Ishikawa (cell line): ENCODE data around the gene OTULINL.

Source experiments
- CEBPB ChIP-seq: IDR thresholded peaks from 2 replicates; pipeline ENCODE4 v1.6.1; 2012
- CREB1 ChIP-seq: IDR thresholded peaks from 2 replicates; pipeline ENCODE4 v1.6.1; 2012; ENCODE audit warnings: low read depth
- EGR1 ChIP-seq: IDR thresholded peaks from 2 replicates; pipeline ENCODE4 v1.6.1; 2012
- EP300 ChIP-seq: IDR thresholded peaks from 2 replicates; pipeline ENCODE4 v1.6.1; 2012; ENCODE audit warnings: borderline replicate concordance
- FOXM1 ChIP-seq: IDR thresholded peaks from 2 replicates; pipeline ENCODE4 v1.6.1; 2012; ENCODE audit warnings: low read depth, borderline replicate concordance
- NFIC ChIP-seq: IDR thresholded peaks from 2 replicates; pipeline ENCODE4 v1.6.1; 2012
- TAF1 ChIP-seq: IDR thresholded peaks from 2 replicates; pipeline ENCODE4 v1.6.1; 2012; ENCODE audit warnings: low read depth, mild to moderate bottlenecking
- TCF12 ChIP-seq: IDR thresholded peaks from 2 replicates; pipeline ENCODE4 v1.6.1; 2012; ENCODE audit warnings: low read depth
- TEAD4 ChIP-seq: IDR thresholded peaks from 2 replicates; pipeline ENCODE4 v1.6.1; 2012
- YY1 ChIP-seq: IDR thresholded peaks from 2 replicates; pipeline ENCODE4 v1.6.1; 2012; ENCODE audit warnings: low read depth
- ZBTB7A ChIP-seq: IDR thresholded peaks from 2 replicates; pipeline ENCODE4 v1.6.1; 2012; ENCODE audit warnings: low read depth
- TF ChIP-seq, protein P1 (sequence below): IDR thresholded peaks from 2 replicates; pipeline ENCODE4 v1.6.1; 2012
- TF ChIP-seq, protein P2 (sequence below): IDR thresholded peaks from 2 replicates; pipeline ENCODE4 v1.6.1; 2012
- TF ChIP-seq, protein P3 (sequence below): IDR thresholded peaks from 2 replicates; pipeline ENCODE4 v1.6.1; 2012; ENCODE audit warnings: low read depth, mild to moderate bottlenecking

OTULINL gene

DNA sequence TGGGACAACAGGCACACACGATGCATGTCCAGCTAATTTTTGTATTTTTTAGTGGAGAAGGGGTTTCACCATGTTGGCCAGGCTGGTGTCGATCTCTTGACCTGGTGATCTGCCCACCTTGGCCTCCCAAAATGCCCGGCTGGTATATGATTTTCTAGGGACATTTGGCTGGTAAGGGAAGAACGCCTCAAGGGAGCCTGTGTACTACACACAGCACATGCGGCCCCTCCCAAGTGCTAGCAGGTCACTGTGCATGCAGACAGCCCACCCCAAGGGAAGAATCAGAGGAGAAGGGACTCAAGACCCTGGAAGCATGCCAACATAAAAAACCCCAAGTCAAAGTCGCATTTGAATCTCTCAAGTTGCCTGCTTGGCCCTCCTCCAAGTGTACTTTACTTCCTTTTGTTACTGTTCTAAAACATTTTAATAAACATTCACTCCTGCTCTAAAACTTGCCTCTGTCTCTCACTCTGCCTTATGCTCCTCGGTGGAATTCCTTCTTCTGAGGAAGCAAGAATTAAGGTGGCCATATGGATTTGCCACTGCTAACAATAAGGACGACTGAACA lies 24.3 kb upstream of the OTULINL start:
- no peak for TF ChIP-seq ZBTB7A
- no peak for TF ChIP-seq TAF1
- no peak for TF ChIP-seq CREB1
- no peak for TF ChIP-seq TEAD4
- no peak for TF ChIP-seq EP300
- TF ChIP-seq, protein P1, sequence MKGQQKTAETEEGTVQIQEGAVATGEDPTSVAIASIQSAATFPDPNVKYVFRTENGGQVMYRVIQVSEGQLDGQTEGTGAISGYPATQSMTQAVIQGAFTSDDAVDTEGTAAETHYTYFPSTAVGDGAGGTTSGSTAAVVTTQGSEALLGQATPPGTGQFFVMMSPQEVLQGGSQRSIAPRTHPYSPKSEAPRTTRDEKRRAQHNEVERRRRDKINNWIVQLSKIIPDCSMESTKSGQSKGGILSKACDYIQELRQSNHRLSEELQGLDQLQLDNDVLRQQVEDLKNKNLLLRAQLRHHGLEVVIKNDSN: no peak
- TF ChIP-seq, protein P2, sequence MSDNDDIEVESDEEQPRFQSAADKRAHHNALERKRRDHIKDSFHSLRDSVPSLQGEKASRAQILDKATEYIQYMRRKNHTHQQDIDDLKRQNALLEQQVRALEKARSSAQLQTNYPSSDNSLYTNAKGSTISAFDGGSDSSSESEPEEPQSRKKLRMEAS: no peak
- no peak for TF ChIP-seq CEBPB

DNA sequence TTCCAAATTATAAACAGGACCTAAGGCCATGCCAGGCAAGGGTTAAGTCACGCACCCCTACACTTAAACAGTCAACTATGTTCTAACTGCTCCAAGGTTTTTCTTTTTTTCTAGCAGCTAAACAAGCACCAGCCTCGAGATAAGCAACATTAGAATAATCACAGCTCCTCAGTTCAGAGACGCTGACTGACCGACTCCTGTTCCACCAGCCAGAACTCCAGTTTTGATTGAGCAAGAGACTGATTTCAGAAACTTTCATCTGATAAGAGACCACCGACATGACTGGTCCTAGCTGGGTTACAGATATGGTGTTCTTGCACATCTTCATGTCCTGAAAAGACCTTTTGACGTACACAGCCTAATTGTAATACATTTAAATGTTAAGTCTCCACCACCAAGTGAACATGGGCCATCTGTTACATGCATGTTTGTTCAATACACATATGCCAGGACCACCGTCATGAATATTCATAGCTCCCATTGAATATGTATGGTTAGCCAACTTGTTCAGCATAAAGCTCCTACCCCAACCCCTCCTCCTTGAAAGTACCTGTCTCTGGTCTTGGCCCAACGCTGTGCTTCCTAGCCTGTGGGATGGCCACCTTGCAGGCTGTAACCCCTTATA lies 23.7 kb upstream of the OTULINL start:
- TF ChIP-seq, protein P1: no peak

DNA sequence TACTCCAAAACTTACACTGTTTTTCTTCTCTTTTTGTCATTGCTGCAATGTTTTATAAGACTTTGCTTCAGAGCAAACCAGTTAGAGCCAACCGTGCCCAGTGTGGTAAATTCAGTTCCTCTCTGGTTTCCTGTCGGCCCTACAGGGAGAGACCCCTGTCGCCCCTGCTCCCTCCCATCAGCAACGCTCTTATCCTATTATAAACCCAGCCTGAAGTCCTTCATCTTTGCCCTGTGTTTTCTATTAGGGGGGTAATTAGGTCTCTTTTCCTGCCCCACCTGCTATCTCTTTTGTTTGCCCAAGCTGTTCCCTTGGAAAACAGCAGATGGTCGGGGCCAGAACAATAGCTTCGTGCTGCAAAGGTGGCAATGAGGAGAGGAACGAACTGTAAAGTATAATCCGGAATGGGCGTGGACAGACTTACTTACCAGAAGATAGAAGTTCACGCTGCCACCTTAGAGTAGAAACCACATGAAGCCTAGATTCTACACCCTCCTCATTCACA lies 21.4 kb upstream of the OTULINL start:
- TF ChIP-seq TEAD4: no peak
- no peak for TF ChIP-seq NFIC
- TF ChIP-seq CEBPB: no peak
- TF ChIP-seq, protein P3, sequence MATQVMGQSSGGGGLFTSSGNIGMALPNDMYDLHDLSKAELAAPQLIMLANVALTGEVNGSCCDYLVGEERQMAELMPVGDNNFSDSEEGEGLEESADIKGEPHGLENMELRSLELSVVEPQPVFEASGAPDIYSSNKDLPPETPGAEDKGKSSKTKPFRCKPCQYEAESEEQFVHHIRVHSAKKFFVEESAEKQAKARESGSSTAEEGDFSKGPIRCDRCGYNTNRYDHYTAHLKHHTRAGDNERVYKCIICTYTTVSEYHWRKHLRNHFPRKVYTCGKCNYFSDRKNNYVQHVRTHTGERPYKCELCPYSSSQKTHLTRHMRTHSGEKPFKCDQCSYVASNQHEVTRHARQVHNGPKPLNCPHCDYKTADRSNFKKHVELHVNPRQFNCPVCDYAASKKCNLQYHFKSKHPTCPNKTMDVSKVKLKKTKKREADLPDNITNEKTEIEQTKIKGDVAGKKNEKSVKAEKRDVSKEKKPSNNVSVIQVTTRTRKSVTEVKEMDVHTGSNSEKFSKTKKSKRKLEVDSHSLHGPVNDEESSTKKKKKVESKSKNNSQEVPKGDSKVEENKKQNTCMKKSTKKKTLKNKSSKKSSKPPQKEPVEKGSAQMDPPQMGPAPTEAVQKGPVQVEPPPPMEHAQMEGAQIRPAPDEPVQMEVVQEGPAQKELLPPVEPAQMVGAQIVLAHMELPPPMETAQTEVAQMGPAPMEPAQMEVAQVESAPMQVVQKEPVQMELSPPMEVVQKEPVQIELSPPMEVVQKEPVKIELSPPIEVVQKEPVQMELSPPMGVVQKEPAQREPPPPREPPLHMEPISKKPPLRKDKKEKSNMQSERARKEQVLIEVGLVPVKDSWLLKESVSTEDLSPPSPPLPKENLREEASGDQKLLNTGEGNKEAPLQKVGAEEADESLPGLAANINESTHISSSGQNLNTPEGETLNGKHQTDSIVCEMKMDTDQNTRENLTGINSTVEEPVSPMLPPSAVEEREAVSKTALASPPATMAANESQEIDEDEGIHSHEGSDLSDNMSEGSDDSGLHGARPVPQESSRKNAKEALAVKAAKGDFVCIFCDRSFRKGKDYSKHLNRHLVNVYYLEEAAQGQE: no peak
- no peak for TF ChIP-seq TAF1
- TF ChIP-seq, protein P2: no peak
- TF ChIP-seq, protein P1: no peak
- TF ChIP-seq ZBTB7A: no peak
- no peak for TF ChIP-seq TCF12
- TF ChIP-seq FOXM1: no peak
- no peak for TF ChIP-seq EP300

DNA sequence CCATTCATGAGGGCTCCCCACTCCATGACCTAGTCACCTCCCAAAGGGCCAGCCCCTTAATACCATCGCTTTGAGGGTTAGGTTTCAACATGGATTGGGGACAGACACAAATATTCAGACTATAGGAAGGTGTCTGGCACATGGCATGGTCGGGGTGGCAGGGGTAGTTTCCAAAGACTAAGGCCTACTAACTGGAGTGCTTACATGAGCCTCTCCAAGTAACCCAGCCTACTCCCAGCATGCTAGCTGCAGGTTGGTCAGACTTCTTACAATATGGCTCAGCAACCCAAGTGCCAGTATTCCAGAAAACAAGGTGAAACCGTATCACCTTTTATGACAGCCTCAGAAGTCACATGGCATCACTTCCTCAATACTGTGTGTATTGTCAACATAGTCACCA lies 19.9 kb upstream of the OTULINL start:
- TF ChIP-seq FOXM1 (no peak), YY1 (no peak)

DNA sequence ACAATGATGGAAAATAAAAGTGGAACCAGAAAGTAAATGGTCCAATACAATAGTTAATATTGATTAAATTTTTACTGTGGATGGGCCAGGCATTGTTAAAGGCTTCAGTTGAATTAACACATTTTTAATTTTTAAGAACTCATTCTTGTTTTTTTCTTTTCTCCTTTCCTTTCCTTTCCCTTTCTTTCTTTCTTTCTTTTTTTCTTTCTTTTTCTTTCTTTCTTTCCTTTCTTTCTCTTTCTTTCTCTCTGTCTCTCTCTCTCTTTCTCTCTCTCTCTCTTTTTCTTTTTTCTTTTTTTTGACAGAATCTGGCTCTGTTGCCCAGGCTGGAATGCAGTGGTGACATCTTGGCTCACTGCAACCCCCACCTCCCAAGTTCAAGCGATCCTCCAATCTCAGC lies 13.3 kb upstream of the OTULINL start:
- TF ChIP-seq TCF12 (no peak), ZBTB7A (no peak), CEBPB (no peak), CREB1 (no peak), EGR1 (no peak), EP300 (no peak), YY1 (no peak), TEAD4 (no peak), TAF1 (no peak), NFIC (no peak)
- TF ChIP-seq, protein P1: no peak
- TF ChIP-seq, protein P2: no peak
- TF ChIP-seq, protein P3: no peak
